Measurements from ENCODE around the gene ZMYND10. TPM values are rescaled to one million over a fixed set of nuclear protein-coding genes. Genes with fewer than 3 reads are reported as not detected.

Gene ZMYND10
- total RNA-seq, 4 donors from 2014 or later, result not detected

- WGBS, 2 donors (ENCODE audit: low coverage in 1 of 2), result 60 to 88% methylated on average over 1 to 17 of the region's 17 CpGs
- Histone ChIP-seq H3K27me3 (no peaks in the 10 kb centered on the region), H3K36me3 (no peaks in the 10 kb centered on the region), H3K4me1 (no peaks in the 10 kb centered on the region), H3K4me3 (no peak overlapping the region), H3K27ac (no peak overlapping the region), H3K9me3 (no peaks in the 10 kb centered on the region)
- no peak for DNase-seq
- TF ChIP-seq EP300 (IDR thresholded peaks at IDR 0.05; ENCODE audit: low read depth), result no peak
- TF ChIP-seq POLR2A (IDR thresholded peaks at IDR 0.05), result no peak
- TF ChIP-seq POLR2AphosphoS5 (IDR thresholded peaks at IDR 0.05), result no peak
- TF ChIP-seq CTCF (IDR thresholded peaks at IDR 0.05), result no peak
- intact Hi-C loops (cut with DNase I; ENCODE audit: low total_unique reads), result loop anchor here (10.0 kb wide), 1 partner anchor 166 kb away; no protein-coding TSS in a partner anchor
- in situ Hi-C loops (cut with MboI; ENCODE audit: low pct_ligation_motif_present in 1 of 4, low pct_unique_long_range_greater_than_20kb in 1 of 4, low sequenced_read_pairs in 3 of 4), result no loop called here
Observed at GRCh38 chr3:50378757-50379156, 33.2 kb upstream of the ZMYND10 start.

- Histone ChIP-seq H3K27me3 (no peaks in the 10 kb centered on the region), H3K4me3 (no peak overlapping the region), H3K27ac (no peak overlapping the region), H3K36me3 (no peaks in the 10 kb centered on the region), H3K4me1 (no peaks in the 10 kb centered on the region), H3K9me3 (no peaks in the 10 kb centered on the region)
- DNase-seq, result no peak
- in situ Hi-C loops (cut with MboI; ENCODE audit: low pct_ligation_motif_present in 1 of 4, low pct_unique_long_range_greater_than_20kb in 1 of 4, low sequenced_read_pairs in 3 of 4), result no loop called here
- TF ChIP-seq POLR2AphosphoS5 (IDR thresholded peaks at IDR 0.05) (no peak), EP300 (IDR thresholded peaks at IDR 0.05; ENCODE audit: low read depth) (no peak), CTCF (IDR thresholded peaks at IDR 0.05) (no peak), POLR2A (IDR thresholded peaks at IDR 0.05) (no peak)
- intact Hi-C loops (cut with DNase I; ENCODE audit: low total_unique reads), result loop anchor here (10.0 kb wide), 1 partner anchor 167 kb away; no protein-coding TSS in a partner anchor
- 74% methylated on average over 5 of the region's 6 CpGs; no CpG with 5 or more reads in 1 of the 2 donors for WGBS, 2 donors (ENCODE audit: low coverage in 1 of 2)
Observed at GRCh38 chr3:50378024-50378423, 32.5 kb upstream of the ZMYND10 start.

DNA sequence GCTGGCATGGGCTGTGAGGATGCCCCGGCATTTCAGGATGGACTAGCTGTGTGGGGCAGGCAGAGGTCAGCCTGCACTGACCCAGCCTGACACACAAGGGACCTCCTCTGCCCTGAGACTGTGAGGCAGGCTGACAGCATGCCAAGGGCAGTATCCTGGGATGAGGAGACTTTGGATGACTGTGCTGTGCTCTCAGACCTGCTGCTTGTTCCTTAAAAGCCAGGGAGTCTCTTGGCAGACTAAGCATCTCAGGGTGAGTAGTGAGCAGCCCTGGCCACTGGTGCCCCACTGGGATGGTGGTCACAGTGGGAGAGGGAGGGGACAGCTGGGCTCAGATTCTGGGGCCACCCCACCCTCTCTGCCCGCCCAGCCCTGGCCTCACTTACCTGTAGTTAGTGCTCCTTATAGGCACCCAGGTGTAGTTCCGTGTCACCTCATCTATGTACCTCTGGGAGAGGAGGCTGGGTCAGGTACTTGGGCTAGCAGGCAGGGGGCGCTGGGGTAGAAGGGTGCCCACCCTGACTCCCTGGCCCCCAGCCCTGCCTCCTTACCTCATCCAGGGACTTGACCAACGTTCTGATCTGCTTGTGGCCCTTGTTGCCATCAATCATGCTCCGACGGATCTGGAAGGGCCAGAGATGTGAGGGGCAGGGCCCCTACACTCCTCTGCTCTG is 29.9 kb upstream of the ZMYND10 start:
- TF ChIP-seq POLR2A (IDR thresholded peaks at IDR 0.05) (no peak), CTCF (IDR thresholded peaks at IDR 0.05) (no peak), POLR2AphosphoS5 (IDR thresholded peaks at IDR 0.05) (no peak), EP300 (IDR thresholded peaks at IDR 0.05; ENCODE audit: low read depth) (no peak)
- in situ Hi-C loops (cut with MboI; ENCODE audit: low pct_ligation_motif_present in 1 of 4, low pct_unique_long_range_greater_than_20kb in 1 of 4, low sequenced_read_pairs in 3 of 4), result no loop called here
- intact Hi-C loops (cut with DNase I; ENCODE audit: low total_unique reads), result loop anchor here (10.0 kb wide), 1 partner anchor 169 kb away; no protein-coding TSS in a partner anchor

DNA sequence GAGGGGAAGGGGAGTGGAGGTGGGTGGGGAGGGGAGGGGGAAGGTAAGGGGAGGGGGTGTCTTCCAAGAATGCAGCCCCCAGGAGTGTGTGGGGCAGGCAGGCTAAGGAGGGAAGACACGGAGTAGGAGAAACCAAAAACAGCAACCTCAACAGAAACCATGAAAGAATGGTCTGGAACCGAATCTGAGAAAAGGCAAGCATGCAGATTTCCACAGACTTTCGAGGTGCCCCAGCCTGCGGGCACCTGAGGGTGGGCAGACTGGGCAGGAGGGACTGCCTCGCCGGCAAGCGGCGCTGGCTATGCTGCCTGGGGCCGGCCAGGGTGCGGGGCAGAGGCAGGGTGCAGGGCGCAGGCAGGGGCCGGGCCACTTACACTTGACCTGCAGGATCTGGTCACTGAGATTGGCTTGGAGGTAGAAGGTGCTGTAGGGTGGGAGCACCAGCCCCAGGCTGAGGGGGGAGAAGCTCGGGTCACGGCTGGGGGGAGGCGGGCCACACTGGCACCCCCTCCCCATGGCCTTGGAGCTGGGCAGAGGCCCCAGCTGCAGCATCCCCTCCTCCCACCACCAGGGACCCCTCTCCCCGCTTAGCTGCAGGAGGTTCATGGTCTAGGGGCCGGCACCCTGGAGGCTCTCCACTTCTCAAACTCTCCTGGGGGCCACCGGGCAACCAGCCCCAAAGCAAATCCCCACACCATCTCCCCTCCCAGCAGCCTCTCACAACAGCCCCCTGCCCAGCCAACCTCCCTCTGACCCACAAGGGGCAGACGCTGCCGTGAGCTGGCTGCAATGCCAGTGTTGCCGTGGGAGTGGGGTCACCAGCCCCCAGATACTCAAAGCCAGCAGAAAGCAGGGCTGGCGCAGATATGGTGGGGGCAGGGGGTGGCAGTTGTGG is 29.1 kb upstream of the ZMYND10 start:
- H3K27me3 ChIP-seq, result peaks cover 4% of the 10 kb centered on the region
- H3K9me3 ChIP-seq, result no peaks in the 10 kb centered on the region
- no peak for DNase-seq
- no peak overlapping the region for H3K27ac ChIP-seq
- H3K4me3 ChIP-seq, result no peak overlapping the region
- in situ Hi-C loops (cut with MboI; ENCODE audit: low pct_ligation_motif_present in 1 of 4, low pct_unique_long_range_greater_than_20kb in 1 of 4, low sequenced_read_pairs in 3 of 4) (loop anchor here in 1 of 4 donors (25.0 kb wide), 1 partner anchor 188 kb away; the partner anchor contains the start of genes C3orf18 and HEMK1), intact Hi-C loops (cut with DNase I; ENCODE audit: low total_unique reads) (loop anchor here (10.0 kb wide), 1 partner anchor 170 kb away; no protein-coding TSS in a partner anchor)
- TF ChIP-seq CTCF (IDR thresholded peaks at IDR 0.05) (no peak), EP300 (IDR thresholded peaks at IDR 0.05; ENCODE audit: low read depth) (no peak), POLR2A (IDR thresholded peaks at IDR 0.05) (no peak), POLR2AphosphoS5 (IDR thresholded peaks at IDR 0.05) (no peak)
- WGBS, 2 donors (ENCODE audit: low coverage in 1 of 2), result 73 to 75% methylated on average over 2 to 20 of the region's 22 CpGs
- H3K4me1 ChIP-seq, result peaks cover 0 to 9% (median 0%) of the 10 kb centered on the region in 4 donors
- no peaks in the 10 kb centered on the region for H3K36me3 ChIP-seq

More for the DNA sequence above, 29.9 kb upstream of the ZMYND10 start:
- 71% methylated on average over 7 of the region's 7 CpGs; no CpG with 5 or more reads in 1 of the 2 donors for WGBS, 2 donors (ENCODE audit: low coverage in 1 of 2)
- Histone ChIP-seq H3K27me3 (peaks cover 4% of the 10 kb centered on the region), H3K4me1 (peaks cover 0 to 9% (median 0%) of the 10 kb centered on the region in 4 donors), H3K36me3 (no peaks in the 10 kb centered on the region), H3K4me3 (no peak overlapping the region), H3K9me3 (no peaks in the 10 kb centered on the region), H3K27ac (no peak overlapping the region)
- no peak for DNase-seq
